SU-DHL-6 (cell line): ENCODE results near the gene RGP1.

ENCODE experiments used
- H2AFZ ChIP-seq: fragments of 200-600 bp; sonication (generic); 2 replicates; pipeline ENCODE4 v1.6.1; 2014; ENCODE audit warnings: low read depth, mild to moderate bottlenecking, moderate library complexity, mixed read lengths, antibody characterized with exemption, low read length; ENCODE audit not compliant: severe bottlenecking
- H3F3A ChIP-seq: fragments of 200-600 bp; shearing (Covaris generic); 2 replicates; pipeline ENCODE4 v1.6.0; 2016; ENCODE audit warnings: antibody characterized with exemption, mild to moderate bottlenecking; ENCODE audit not compliant: insufficient read depth
- H3K27ac ChIP-seq: fragments of 200-600 bp; sonication (generic); 2 replicates; pipeline ENCODE4 v1.5.1; 2016; ENCODE audit warnings: low read depth, mild to moderate bottlenecking, low read length, moderate library complexity, mixed read lengths
- H3K27me3 ChIP-seq: fragments of 200-600 bp; sonication (generic), shearing (Covaris generic); 2 replicates; pipeline ENCODE4 v1.6.0; 2014; ENCODE audit warnings: mild to moderate bottlenecking, low read length
- H3K36me3 ChIP-seq: fragments of 200-600 bp; sonication (generic); 2 replicates; pipeline ENCODE4 v1.6.1; 2014; ENCODE audit warnings: mild to moderate bottlenecking, low read length, mixed read lengths
- H3K4me2 ChIP-seq: fragments of 300-600, 200-600 bp; shearing (Covaris generic), sonication (generic); 2 replicates; pipeline ENCODE4 v1.6.0; 2014; ENCODE audit warnings: low read length, low read depth, mild to moderate bottlenecking; ENCODE audit not compliant: poor library complexity, severe bottlenecking
- H3K4me3 ChIP-seq: fragments of 200-600 bp; sonication (generic); 2 replicates; pipeline ENCODE4 v1.5.1; 2014; ENCODE audit warnings: antibody characterized with exemption, low read length, mild to moderate bottlenecking, mixed read lengths; ENCODE audit not compliant: insufficient read depth, poor library complexity, severe bottlenecking
- H3K79me2 ChIP-seq: fragments of 200-600 bp; sonication (generic); 2 replicates; pipeline ENCODE4 v1.6.1; 2014; ENCODE audit warnings: mild to moderate bottlenecking, low read length, moderate library complexity; ENCODE audit not compliant: insufficient read depth
- H3K9ac ChIP-seq: fragments of 200-600 bp; sonication (generic); 2 replicates; pipeline ENCODE4 v1.7.0; 2014; ENCODE audit warnings: mild to moderate bottlenecking, low read length
- H3K9me2 ChIP-seq: fragments of 200-600 bp; sonication (generic); replicated peaks from 2 replicates; pipeline ENCODE4 v1.6.1; 2014; ENCODE audit warnings: low read length; ENCODE audit not compliant: insufficient read depth
- H3K9me3 ChIP-seq: fragments of 200-600 bp; sonication (generic); 2 replicates; pipeline ENCODE4 v1.6.1; 2014; ENCODE audit warnings: low read length, mixed read lengths; ENCODE audit not compliant: insufficient read depth
- H4K20me1 ChIP-seq: fragments of 200-600 bp; sonication (generic); 2 replicates; pipeline ENCODE4 v1.6.1; 2014; ENCODE audit warnings: low read depth, mild to moderate bottlenecking, antibody characterized with exemption, low read length, moderate library complexity, mixed read lengths
- CTCF ChIP-seq: fragments of 200-600 bp; sonication (generic); IDR thresholded peaks from one replicate; pipeline ENCODE4 v1.5.1; 2017; ENCODE audit warnings: antibody characterized with exemption, mild to moderate bottlenecking, low read length, moderate library complexity; ENCODE audit not compliant: insufficient read depth, poor library complexity, severe bottlenecking
- EZH2phosphoT487 ChIP-seq: fragments of 200-600 bp; sonication (generic), shearing (Covaris generic); conservative IDR thresholded peaks from 2 replicates; pipeline ENCODE4 v1.6.1; 2018; ENCODE audit warnings: mild to moderate bottlenecking, antibody characterized with exemption, low read length, moderate library complexity, mixed read lengths

Gene RGP1

GRCh38 chr9:35741740-35742139 lies 7.3 kb upstream of the RGP1 start:
- Histone ChIP-seq H3K27ac (no peak overlapping the region), H3K9me3 (no peaks in the 10 kb centered on the region), H3K9ac (no peak overlapping the region), H3K9me2 (no peaks in the 10 kb centered on the region), H3K4me3 (no peak overlapping the region), H3K79me2 (peaks cover 15% of the 10 kb centered on the region), H3K4me2 (no peak overlapping the region), H4K20me1 (no peaks in the 10 kb centered on the region), H2AFZ (no peak overlapping the region), H3K27me3 (no peaks in the 10 kb centered on the region), H3F3A (no peaks in the 10 kb centered on the region), H3K36me3 (peaks cover 10% of the 10 kb centered on the region; the same call in 1 of the 2 replicates)
- TF ChIP-seq EZH2phosphoT487: no peak
- TF ChIP-seq CTCF: no peak

GRCh38 chr9:35743452-35743851 lies 5.6 kb upstream of the RGP1 start:
- Histone ChIP-seq H4K20me1 (peaks cover 8% of the 10 kb centered on the region; the same call in 1 of the 2 replicates), H3F3A (no peaks in the 10 kb centered on the region), H3K4me2 (no peak overlapping the region), H3K9me2 (no peaks in the 10 kb centered on the region), H3K79me2 (peaks cover 32% of the 10 kb centered on the region), H2AFZ (no peak overlapping the region), H3K9ac (no peak overlapping the region), H3K4me3 (no peak overlapping the region), H3K36me3 (peaks cover 10% of the 10 kb centered on the region; the same call in 1 of the 2 replicates), H3K9me3 (no peaks in the 10 kb centered on the region), H3K27ac (no peak overlapping the region), H3K27me3 (no peaks in the 10 kb centered on the region)
- TF ChIP-seq EZH2phosphoT487 (no peak), CTCF (no peak)

GRCh38 chr9:35743880-35744518 lies 5.1 kb upstream of the RGP1 start:
- H3K36me3 ChIP-seq: peaks cover 10% of the 10 kb centered on the region; the same call in 1 of the 2 replicates
- H3K9me3 ChIP-seq: no peaks in the 10 kb centered on the region
- H3K79me2 ChIP-seq: peaks cover 36% of the 10 kb centered on the region
- no peak overlapping the region for H3K27ac ChIP-seq
- peaks cover 8% of the 10 kb centered on the region; the same call in 1 of the 2 replicates for H4K20me1 ChIP-seq
- no peak for TF ChIP-seq EZH2phosphoT487
- TF ChIP-seq CTCF: no peak
- H3K9ac ChIP-seq: no peak overlapping the region
- H3F3A ChIP-seq: no peaks in the 10 kb centered on the region
- no peak overlapping the region for H2AFZ ChIP-seq
- H3K9me2 ChIP-seq: no peaks in the 10 kb centered on the region
- no peaks in the 10 kb centered on the region for H3K27me3 ChIP-seq
- no peak overlapping the region for H3K4me2 ChIP-seq
- no peak overlapping the region for H3K4me3 ChIP-seq
